GM18498 (cell line): Measurements from ENCODE around the gene VSX2.

ENCODE experiments used
- ATAC-seq: cut with Tn5 transposase; IDR thresholded peaks from one replicate; pipeline ENCODE4 v1.9.1; 2021; ENCODE audit warnings: mild to moderate bottlenecking, moderate library complexity; ENCODE audit not compliant: unreplicated experiment

VSX2 gene

DNA sequence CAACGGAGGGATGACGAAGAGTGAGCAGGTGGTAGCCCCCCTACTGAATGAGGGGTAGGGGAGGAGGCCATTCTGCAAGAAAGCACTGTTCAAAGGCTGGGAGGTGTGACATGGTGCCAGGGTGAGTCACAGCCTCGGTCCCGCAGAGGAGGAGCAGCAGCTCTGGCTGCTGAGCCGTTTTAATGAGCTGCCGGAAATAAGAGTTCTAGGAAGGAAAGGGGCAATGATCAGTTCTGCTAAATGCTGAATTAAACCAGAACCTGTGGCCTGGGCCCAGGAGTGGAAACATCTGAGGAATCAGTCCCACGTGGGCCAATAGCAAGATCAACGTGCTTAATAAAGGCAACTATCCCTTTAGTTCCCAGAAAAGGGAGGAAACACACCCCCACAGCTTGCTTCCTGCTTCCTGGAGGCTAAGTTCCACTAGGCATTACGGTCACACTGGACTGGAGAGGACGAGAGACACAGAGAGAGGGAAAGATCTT, 59.9 kb downstream of the VSX2 start:
- ATAC-seq: no peak

GRCh38 chr14:74301594-74302151, 62.4 kb downstream of the VSX2 start:
- ATAC-seq: no peak

DNA sequence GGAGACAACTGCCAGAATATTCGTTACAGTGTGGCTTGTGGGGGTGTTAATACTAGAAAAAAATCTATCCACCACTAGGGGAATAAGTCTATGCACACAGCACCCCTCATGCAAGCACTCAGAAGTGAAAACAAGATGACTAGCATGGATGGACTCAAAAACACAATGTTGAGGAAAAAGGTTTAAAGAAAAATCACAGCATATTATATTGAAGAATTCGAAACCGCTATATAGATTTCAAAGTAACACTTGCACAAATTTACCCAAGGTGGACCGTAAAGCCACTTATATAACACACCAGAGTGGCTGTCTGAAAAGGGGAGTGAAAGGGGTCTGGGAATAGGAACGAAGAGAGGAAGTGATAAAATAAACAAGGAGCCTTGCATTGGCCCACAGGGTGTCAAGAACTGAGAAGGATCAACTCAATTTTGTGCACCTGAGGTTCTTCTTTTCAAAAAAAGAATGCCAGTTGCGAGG, 62.9 kb downstream of the VSX2 start:
- peak; percentile 46 for ATAC-seq

GRCh38 chr14:74302634-74303569, 63.7 kb downstream of the VSX2 start, which contains the start of gene ABCD4:
Gene ABCD4, minus strand, starts transcription at chr14:74302934. Its CDS starts 22 bp downstream, at chr14:74302912.
- ATAC-seq: peak; percentile 98

- ATAC-seq: no peak
These were observed 69.4 kb downstream of the VSX2 start for GRCh38 chr14:74308695-74309094.

GRCh38 chr14:74309125-74310022, 70.1 kb downstream of the VSX2 start:
- ATAC-seq: no peak

- no peak for ATAC-seq
These were observed 72.9 kb downstream of the VSX2 start for GRCh38 chr14:74312161-74312560.
